ENCODE results near the gene LRRC2. TPM values are rescaled to one million over a fixed set of nuclear protein-coding genes. Genes with fewer than 3 reads are reported as not detected.
"Not testable (repeated sequence)": the region's sequence is repeated elsewhere in the genome, so short reads cannot be mapped to it uniquely, and the experiment has no call there.

The LRRC2 gene
- polyA plus RNA-seq, 1 donor from 2014 or later: 0.06 TPM

- no peaks in the 10 kb centered on the region for H3K9me3 Mint-ChIP-seq
- H3K27me3 Mint-ChIP-seq: peaks cover 10% of the 10 kb centered on the region
- H3K36me3 Mint-ChIP-seq: peaks cover 2% of the 10 kb centered on the region
- no peak overlapping the region for H3K4me3 Mint-ChIP-seq
- H3K27ac Mint-ChIP-seq: no peak overlapping the region
- peaks cover 32 to 35% (median 33%) of the 10 kb centered on the region in 3 donors for H3K4me1 Mint-ChIP-seq
These were observed 16.6 kb downstream of the LRRC2 start for GRCh38 chr3:46549408-46549904.

- peaks cover 10% of the 10 kb centered on the region for H3K27me3 Mint-ChIP-seq
- H3K4me1 Mint-ChIP-seq: peaks cover 32 to 35% (median 33%) of the 10 kb centered on the region in 3 donors
- H3K27ac Mint-ChIP-seq, H3K9me3 Mint-ChIP-seq, H3K36me3 Mint-ChIP-seq: not testable (repeated sequence)
- peak overlapping the region in 1 of 4 donors; percentile 3 for H3K4me3 Mint-ChIP-seq
These were observed 17.5 kb downstream of the LRRC2 start for GRCh38 chr3:46548611-46549010.

- Mint-ChIP-seq H3K27me3 (peaks cover 13% of the 10 kb centered on the region), H3K36me3 (no peaks in the 10 kb centered on the region), H3K4me1 (peaks cover 35 to 42% (median 39%) of the 10 kb centered on the region in 3 donors), H3K9me3 (no peaks in the 10 kb centered on the region), H3K27ac (peak overlapping the region in 1 of 3 donors; percentile 3), H3K4me3 (peak overlapping the region in 2 of 4 donors; percentile 13 to 74)
These were observed 19.1 kb downstream of the LRRC2 start for GRCh38 chr3:46546896-46547440.

GRCh38 chr3:46545818-46546630 is 20.1 kb downstream of the LRRC2 start:
- Mint-ChIP-seq H3K9me3 (no peaks in the 10 kb centered on the region), H3K27me3 (peaks cover 15% of the 10 kb centered on the region), H3K4me1 (peaks cover 38 to 47% (median 46%) of the 10 kb centered on the region in 3 donors), H3K36me3 (no peaks in the 10 kb centered on the region), H3K4me3 (peak overlapping the region in 1 of 4 donors; percentile 58), H3K27ac (no peak overlapping the region)

GRCh38 chr3:46544771-46545503 is 21.2 kb downstream of the LRRC2 start:
- peaks cover 12% of the 10 kb centered on the region for H3K27me3 Mint-ChIP-seq
- no peaks in the 10 kb centered on the region for H3K9me3 Mint-ChIP-seq
- H3K27ac Mint-ChIP-seq: no peak overlapping the region
- peaks cover 31 to 48% (median 45%) of the 10 kb centered on the region in 3 donors for H3K4me1 Mint-ChIP-seq
- peak overlapping the region in 1 of 4 donors; percentile 34 for H3K4me3 Mint-ChIP-seq
- H3K36me3 Mint-ChIP-seq: no peaks in the 10 kb centered on the region

- H3K36me3 Mint-ChIP-seq: no peaks in the 10 kb centered on the region
- peaks cover 12% of the 10 kb centered on the region for H3K27me3 Mint-ChIP-seq
- H3K27ac Mint-ChIP-seq: no peak overlapping the region
- peaks cover 35 to 54% (median 51%) of the 10 kb centered on the region in 3 donors for H3K4me1 Mint-ChIP-seq
- no peak overlapping the region for H3K4me3 Mint-ChIP-seq
- H3K9me3 Mint-ChIP-seq: no peaks in the 10 kb centered on the region
These were observed 23.3 kb downstream of the LRRC2 start for GRCh38 chr3:46542801-46543201.

- H3K27ac Mint-ChIP-seq: no peak overlapping the region
- H3K4me3 Mint-ChIP-seq: no peak overlapping the region
- H3K36me3 Mint-ChIP-seq: no peaks in the 10 kb centered on the region
- H3K27me3 Mint-ChIP-seq: peaks cover 12% of the 10 kb centered on the region
- H3K4me1 Mint-ChIP-seq: peaks cover 35 to 57% (median 52%) of the 10 kb centered on the region in 3 donors
- no peaks in the 10 kb centered on the region for H3K9me3 Mint-ChIP-seq
These were observed 23.8 kb downstream of the LRRC2 start for GRCh38 chr3:46542344-46542743.

- Mint-ChIP-seq H3K9me3 (no peaks in the 10 kb centered on the region), H3K4me3 (peak overlapping the region in 1 of 4 donors; percentile 1), H3K36me3 (no peaks in the 10 kb centered on the region), H3K27ac (peak overlapping the region in 2 of 3 donors; percentile 0 to 71), H3K27me3 (peaks cover 13% of the 10 kb centered on the region), H3K4me1 (peaks cover 32 to 56% (median 52%) of the 10 kb centered on the region in 3 donors)
These were observed 24.3 kb downstream of the LRRC2 start for GRCh38 chr3:46541835-46542234.

- peaks cover 18% of the 10 kb centered on the region for H3K27me3 Mint-ChIP-seq
- peaks cover 27 to 52% (median 51%) of the 10 kb centered on the region in 3 donors for H3K4me1 Mint-ChIP-seq
- no peaks in the 10 kb centered on the region for H3K36me3 Mint-ChIP-seq
- peaks cover 0 to 1% (median 0%) of the 10 kb centered on the region in 3 donors for H3K9me3 Mint-ChIP-seq
- peak overlapping the region in 2 of 3 donors; percentile 8 to 57 for H3K27ac Mint-ChIP-seq
- peak overlapping the region in 1 of 4 donors; percentile 57 for H3K4me3 Mint-ChIP-seq
These were observed 25.6 kb downstream of the LRRC2 start for GRCh38 chr3:46540550-46540949.

GRCh38 chr3:46539443-46540005 is 26.6 kb downstream of the LRRC2 start:
- peaks cover 26 to 49% (median 47%) of the 10 kb centered on the region in 3 donors for H3K4me1 Mint-ChIP-seq
- peak overlapping the region; percentile 60 to 91 (median 80) for H3K4me3 Mint-ChIP-seq
- peaks cover 18% of the 10 kb centered on the region for H3K27me3 Mint-ChIP-seq
- H3K27ac Mint-ChIP-seq: peak overlapping the region; percentile 80 to 95 (median 92)
- H3K9me3 Mint-ChIP-seq: peaks cover 0 to 1% (median 0%) of the 10 kb centered on the region in 3 donors
- H3K36me3 Mint-ChIP-seq: no peaks in the 10 kb centered on the region

- Mint-ChIP-seq H3K9me3 (peaks cover 0 to 1% (median 0%) of the 10 kb centered on the region in 3 donors), H3K4me3 (peak overlapping the region; percentile 60 to 91 (median 80)), H3K27me3 (peaks cover 18% of the 10 kb centered on the region), H3K27ac (peak overlapping the region; percentile 80 to 95 (median 92)), H3K4me1 (peaks cover 26 to 49% (median 47%) of the 10 kb centered on the region in 3 donors), H3K36me3 (no peaks in the 10 kb centered on the region)
These were observed 27.2 kb downstream of the LRRC2 start for GRCh38 chr3:46538803-46539442.

GRCh38 chr3:46538425-46538802 is 27.7 kb downstream of the LRRC2 start:
- Mint-ChIP-seq H3K4me1 (peaks cover 26 to 49% (median 47%) of the 10 kb centered on the region in 3 donors), H3K27ac (peak overlapping the region; percentile 80 to 95 (median 92)), H3K27me3 (peaks cover 18% of the 10 kb centered on the region), H3K4me3 (peak overlapping the region; percentile 60 to 91 (median 80))
- H3K9me3 Mint-ChIP-seq, H3K36me3 Mint-ChIP-seq: not testable (repeated sequence)

- peak overlapping the region in 3 of 4 donors; percentile 55 to 91 (median 74) for H3K4me3 Mint-ChIP-seq
- peaks cover 17% of the 10 kb centered on the region for H3K27me3 Mint-ChIP-seq
- no peaks in the 10 kb centered on the region for H3K36me3 Mint-ChIP-seq
- peaks cover 30 to 48% (median 44%) of the 10 kb centered on the region in 3 donors for H3K4me1 Mint-ChIP-seq
- H3K27ac Mint-ChIP-seq: peak overlapping the region in 2 of 3 donors; percentile 14 to 95
- H3K9me3 Mint-ChIP-seq: peaks cover 0 to 1% (median 0%) of the 10 kb centered on the region in 3 donors
These were observed 28.3 kb downstream of the LRRC2 start for GRCh38 chr3:46537779-46538178.

- Mint-ChIP-seq H3K27ac (peak overlapping the region; percentile 14 to 95 (median 19)), H3K36me3 (no peaks in the 10 kb centered on the region), H3K4me1 (peaks cover 31 to 45% (median 43%) of the 10 kb centered on the region in 3 donors), H3K4me3 (peak overlapping the region in 2 of 4 donors; percentile 19 to 74), H3K9me3 (peaks cover 0 to 1% (median 0%) of the 10 kb centered on the region in 3 donors), H3K27me3 (peaks cover 15% of the 10 kb centered on the region)
These were observed 28.8 kb downstream of the LRRC2 start for GRCh38 chr3:46537316-46537715.

Data from IgD-negative memory B cell (primary cell).